HG02642 (cell line): ENCODE results near the gene LBP.
"Not testable (repeated sequence)": the region's sequence is repeated elsewhere in the genome, so short reads cannot be mapped to it uniquely, and the experiment has no call there.

Source experiments
- ATAC-seq: cut with Tn5 transposase; IDR thresholded peaks from one replicate; pipeline ENCODE4 v1.9.1; 2021; ENCODE audit warnings: mild to moderate bottlenecking; ENCODE audit not compliant: unreplicated experiment, poor library complexity

The LBP gene

DNA sequence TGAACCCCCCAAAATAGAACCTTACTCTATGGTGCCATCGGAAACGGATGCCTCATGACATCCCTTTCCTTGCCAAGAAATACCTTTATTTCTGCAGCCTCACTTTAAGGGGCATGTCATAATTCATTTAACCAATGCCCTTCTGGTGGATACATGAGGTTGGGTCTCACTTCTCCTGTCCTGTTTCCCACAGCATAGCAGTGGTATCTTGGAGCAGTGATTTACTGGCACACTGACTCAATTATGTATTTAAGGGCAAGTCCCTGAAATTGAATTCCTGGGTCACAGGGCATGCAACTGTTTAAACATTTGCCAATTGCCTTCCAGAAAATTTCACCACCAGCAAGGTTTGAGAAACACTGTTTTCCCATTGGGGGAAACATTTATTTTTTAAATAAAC, 639 bp upstream of the LBP start:
- no peak for ATAC-seq

DNA sequence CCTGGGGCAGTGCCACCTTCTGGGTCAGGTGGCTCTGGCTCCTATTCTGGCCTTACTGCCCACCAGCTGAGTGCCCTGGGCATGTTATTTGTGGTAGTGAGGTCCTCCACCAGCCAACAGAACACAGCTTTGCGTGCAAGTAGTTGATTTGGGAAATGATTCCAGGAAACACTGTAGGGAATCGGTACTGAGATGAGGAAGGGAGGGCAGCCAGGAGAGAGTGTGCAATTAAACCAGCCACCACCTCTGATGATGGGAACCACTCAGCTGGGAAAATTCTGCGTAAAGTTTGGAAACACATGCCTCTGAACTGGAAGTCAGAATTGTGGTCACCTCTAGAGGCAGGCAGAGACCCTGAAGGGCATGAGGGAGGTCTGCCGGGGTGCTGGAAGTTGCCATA, 459 bp downstream of the LBP start:
- ATAC-seq: no peak

DNA sequence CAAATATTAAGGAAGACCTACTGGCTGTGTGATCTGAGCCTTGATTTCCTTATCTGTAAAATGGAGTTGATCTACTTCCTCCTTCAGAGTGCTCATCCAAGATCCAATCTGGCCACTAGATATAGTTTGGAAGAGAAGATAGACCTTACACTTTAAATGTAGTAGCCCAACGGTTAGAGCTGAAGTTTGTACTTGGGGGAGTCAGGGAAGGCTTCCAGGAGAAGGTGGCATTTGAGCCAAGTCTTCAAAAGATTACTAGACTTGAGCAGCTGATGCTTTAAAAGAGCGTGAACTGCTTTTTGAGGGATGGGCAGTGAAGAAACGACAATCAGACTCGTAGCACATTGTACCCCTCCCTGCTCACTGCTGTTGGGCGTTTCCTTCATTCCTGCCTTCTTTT, 3.6 kb downstream of the LBP start:
- no peak for ATAC-seq

- no peak for ATAC-seq
These were observed 4.8 kb downstream of the LBP start for GRCh38 chr20:38350879-38351775.

GRCh38 chr20:38353316-38353715, 7.0 kb downstream of the LBP start:
- no peak for ATAC-seq

DNA sequence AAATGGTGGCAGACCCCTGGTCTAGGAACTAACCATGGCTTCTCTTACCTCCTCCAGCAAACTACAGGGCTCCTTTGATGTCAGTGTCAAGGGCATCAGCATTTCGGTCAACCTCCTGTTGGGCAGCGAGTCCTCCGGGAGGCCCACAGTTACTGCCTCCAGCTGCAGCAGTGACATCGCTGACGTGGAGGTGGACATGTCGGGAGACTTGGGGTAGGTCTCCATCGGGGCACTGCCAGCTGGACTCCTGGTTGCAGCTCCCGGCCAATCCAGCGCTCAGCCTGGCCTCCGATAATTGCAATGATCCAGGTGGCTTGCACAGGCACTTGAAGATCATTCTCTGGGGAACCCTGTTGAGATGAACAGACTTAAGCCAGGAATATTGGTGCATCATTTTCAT, 7.9 kb downstream of the LBP start:
- ATAC-seq: no peak

DNA sequence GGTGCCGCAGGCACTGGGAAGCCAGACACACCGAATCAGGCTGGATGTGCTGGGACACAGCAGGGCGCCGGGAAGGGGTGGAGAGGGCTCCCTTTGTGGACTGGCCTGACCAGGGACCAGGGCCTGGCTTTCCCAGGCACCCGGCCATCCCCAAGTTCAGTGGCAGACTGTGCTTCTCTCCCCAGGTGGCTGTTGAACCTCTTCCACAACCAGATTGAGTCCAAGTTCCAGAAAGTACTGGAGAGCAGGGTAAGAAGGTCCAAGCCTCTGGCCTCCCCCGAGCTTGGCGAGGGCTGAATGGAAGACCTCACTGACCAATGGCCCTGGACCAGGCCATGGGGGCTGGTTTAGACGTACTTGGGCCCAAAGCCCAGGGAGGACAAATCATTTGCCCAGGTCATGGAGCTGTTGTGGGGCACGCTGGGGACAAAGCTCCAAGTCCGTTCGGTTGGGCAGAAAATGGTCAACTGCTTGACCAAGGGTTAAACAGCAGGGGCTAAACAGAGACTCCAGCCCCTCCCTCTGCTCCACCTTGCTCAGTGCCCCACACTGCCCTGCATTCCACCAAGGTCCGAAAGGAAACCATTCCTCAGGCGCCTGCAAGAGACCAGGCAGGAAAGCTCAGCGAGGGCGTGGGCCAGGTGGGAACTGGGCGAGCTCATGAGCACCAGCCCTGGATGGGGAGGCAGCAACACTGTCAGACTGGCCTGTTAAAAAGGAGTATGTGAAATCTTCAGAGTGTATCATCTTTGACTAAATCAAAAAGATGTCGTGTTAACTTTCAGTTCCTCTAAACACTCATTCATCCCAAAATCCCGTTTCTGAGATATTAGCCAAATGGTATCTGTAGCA, 9.1 kb downstream of the LBP start:
- ATAC-seq: no peak

- no peak for ATAC-seq
These were observed 11.4 kb downstream of the LBP start for GRCh38 chr20:38357653-38358207.

DNA sequence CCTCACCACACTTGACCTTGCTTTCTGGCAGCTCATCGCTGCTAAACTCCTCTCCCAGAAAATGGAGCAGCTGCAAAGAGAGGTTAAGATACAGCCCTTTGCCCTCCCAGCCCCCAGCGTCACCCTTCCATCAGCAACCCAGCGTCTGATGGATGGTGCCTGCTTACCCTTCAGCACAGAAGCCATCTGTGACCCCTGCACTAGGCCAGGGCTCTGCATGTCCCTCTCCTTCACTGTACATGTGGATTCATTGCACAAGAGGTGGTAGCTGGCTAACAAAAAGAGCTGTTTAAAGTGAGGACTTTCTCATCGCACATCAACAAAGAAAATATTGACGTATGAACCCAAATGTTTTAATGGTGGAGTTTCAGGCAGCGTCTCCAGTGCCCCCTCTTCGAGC, 12.3 kb downstream of the LBP start:
- no peak for ATAC-seq

- no peak for ATAC-seq
These were observed 16.9 kb downstream of the LBP start for GRCh38 chr20:38363004-38363747.

DNA sequence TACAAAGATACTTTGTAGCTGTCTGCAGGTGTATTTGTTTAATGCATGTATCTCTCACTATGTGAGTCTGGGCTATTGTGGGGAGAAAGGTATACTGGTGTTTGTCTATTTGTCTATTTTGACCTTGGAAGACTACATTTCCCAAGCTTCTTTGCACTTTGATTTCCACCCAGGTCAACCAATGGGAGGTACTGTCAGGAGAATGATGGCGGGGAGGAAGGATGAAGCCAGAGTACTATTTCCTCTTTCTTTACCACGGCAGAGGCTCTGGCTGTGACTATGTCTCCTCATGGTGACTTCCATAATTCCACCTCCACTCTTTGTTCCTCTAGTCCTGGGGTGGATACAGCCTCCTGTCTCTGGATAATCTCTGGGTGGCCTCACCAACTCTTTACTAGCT, 23.1 kb downstream of the LBP start:
- ATAC-seq: no peak

- no peak for ATAC-seq
These were observed 26.5 kb downstream of the LBP start for GRCh38 chr20:38372806-38373205.

DNA sequence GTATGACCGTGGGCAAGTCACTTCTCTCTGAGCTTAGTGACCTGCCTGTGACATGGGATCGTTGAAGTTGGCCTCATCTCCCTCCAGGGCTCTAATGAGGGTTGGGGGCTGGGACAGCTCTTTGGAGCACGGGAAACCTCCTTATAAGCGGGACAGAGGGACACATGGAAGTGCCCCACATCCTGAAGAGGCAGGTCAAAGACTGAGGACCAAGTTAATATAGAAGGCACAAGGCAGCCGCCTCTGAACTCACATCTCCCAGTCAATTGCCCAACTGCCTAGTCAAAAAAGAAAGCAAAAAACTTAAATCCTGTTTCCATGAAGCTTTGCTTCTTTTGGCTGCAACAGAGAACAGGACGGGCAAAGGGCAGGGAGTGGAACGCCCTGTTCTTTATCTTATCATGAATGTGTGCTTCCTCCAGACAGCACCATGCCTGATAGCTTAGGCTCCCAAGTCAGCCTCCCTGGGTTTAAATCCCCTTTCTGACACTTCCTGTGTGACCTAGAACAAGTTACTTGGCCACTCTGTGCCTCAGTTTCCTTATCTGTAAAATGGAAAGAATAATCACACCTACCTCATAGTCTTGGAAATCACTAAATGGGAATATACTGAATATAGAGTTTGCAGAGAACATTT, 27.1 kb downstream of the LBP start:
- ATAC-seq: no peak

DNA sequence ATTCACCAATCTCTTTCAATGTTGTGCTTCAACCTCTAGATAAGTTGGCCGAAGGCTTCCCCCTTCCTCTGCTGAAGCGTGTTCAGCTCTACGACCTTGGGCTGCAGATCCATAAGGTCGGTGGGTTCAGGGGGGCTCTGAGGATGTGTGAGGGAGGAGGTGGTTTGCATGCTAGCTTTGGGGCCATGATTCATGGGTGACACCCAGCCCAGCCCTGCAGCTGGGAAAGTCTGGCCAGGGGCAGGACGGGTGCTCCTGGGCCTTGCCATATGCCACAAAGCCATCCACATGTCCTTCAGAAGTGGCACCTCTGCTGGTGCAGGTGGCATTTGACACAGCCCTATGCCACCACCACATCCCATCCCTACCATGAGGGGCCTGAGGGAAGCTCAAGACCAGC, 27.6 kb downstream of the LBP start:
- no peak for ATAC-seq

- ATAC-seq: no peak
These were observed 30.9 kb downstream of the LBP start for GRCh38 chr20:38377039-38377685.

DNA sequence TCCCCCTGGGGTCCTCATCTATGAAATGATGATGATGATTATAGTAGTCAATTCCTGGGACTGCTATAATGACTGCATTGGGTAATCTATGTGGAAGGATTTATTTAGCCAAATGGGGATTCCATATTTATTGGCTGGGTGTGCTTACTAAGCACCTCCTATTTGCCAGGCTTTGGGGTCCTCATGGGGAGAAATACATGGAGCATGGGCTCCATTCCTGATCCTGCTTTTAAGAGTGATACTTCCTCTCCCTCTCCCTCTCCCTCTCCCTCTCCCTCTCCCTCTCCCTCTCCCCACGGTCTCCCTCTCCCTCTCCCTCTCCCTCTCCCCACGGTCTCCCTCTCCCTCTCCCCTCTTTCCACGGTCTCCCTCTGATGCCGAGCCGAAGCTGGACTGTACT, 31.6 kb downstream of the LBP start:
- not testable (repeated sequence) for ATAC-seq

- no peak for ATAC-seq
These were observed 36.9 kb downstream of the LBP start for GRCh38 chr20:38383147-38383546.

DNA sequence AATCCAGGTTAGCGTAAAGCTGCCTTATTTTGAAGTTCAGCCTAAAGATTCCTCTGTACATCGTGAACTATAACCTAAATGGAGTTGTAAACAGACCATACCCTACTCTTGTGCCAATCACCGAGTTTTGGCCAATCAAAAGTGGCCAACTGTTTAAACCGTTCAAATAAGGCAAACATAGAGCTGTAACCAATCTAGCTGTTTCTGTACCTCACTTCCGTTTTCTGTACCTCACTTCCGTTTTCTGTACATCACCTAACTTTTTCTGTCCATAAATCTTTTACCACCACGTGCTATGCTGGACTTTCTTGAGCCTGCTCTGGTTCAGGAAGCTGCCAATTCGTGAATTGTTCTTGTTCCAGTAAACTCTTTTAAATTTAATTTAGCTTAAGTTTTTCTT, 39.7 kb downstream of the LBP start:
- ATAC-seq: no peak

DNA sequence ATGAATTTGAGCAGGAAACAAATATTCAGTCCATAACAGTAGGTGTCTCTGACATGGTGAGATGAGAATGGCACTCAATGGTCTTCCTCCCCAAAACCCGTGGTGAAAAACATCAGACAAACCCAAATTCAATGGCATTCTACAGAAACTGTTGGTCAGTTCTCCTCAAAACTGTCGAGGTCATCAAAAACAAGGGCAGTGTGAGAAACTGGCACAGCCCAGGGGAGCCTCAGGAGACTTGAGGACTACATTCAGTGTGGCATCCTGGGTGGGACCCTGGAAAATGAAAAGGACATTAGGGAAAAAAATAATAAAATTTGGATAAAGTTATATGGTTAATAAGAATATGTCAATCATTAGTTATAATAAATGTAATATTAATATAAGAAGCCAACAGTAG, 40.6 kb downstream of the LBP start:
- ATAC-seq: no peak

GRCh38 chr20:38387953-38388352, 41.7 kb downstream of the LBP start:
- no peak for ATAC-seq
